KOPT-K1 (cell line): Measurements from ENCODE around the gene NR1H4.
"Not testable (repeated sequence)": the region's sequence is repeated elsewhere in the genome, so short reads cannot be mapped to it uniquely, and the experiment has no call there.

Experiments used
- H3K27ac ChIP-seq: fragments of 200-600 bp; sonication (generic); 2 replicates; pipeline ENCODE4 v1.5.1; 2016; ENCODE audit warnings: antibody characterized with exemption, mild to moderate bottlenecking, low read depth, low read length; ENCODE audit not compliant: poor library complexity, severe bottlenecking
- H3K36me3 ChIP-seq: fragments of 200-600 bp; sonication (generic); 2 replicates; pipeline ENCODE4 v1.5.1; 2017; ENCODE audit warnings: antibody characterized with exemption, mild to moderate bottlenecking, low read length, moderate library complexity; ENCODE audit not compliant: insufficient read depth
- H3K9me3 ChIP-seq: fragments of 200-600 bp; sonication (generic); 2 replicates; pipeline ENCODE4 v1.5.1; 2017; ENCODE audit warnings: antibody characterized with exemption, low read length, mild to moderate bottlenecking; ENCODE audit not compliant: insufficient read depth, poor library complexity, severe bottlenecking

Gene NR1H4

GRCh38 chr12:100489251-100489820 is 15.7 kb downstream of the NR1H4 start:
- no peaks in the 10 kb centered on the region for H3K9me3 ChIP-seq
- no peaks in the 10 kb centered on the region for H3K36me3 ChIP-seq

GRCh38 chr12:100490056-100490455 is 16.4 kb downstream of the NR1H4 start:
- Histone ChIP-seq H3K27ac (no peak overlapping the region), H3K36me3 (no peaks in the 10 kb centered on the region), H3K9me3 (no peaks in the 10 kb centered on the region)

More at GRCh38 chr12:100489251-100489820, 15.7 kb downstream of the NR1H4 start:
- H3K27ac ChIP-seq, result no peak overlapping the region

- no peaks in the 10 kb centered on the region for H3K36me3 ChIP-seq
- no peak overlapping the region for H3K27ac ChIP-seq
- H3K9me3 ChIP-seq, result no peaks in the 10 kb centered on the region
Measured at GRCh38 chr12:100491104-100491503, 17.4 kb downstream of the NR1H4 start.

GRCh38 chr12:100493396-100494012 is 19.8 kb downstream of the NR1H4 start:
- Histone ChIP-seq H3K9me3 (no peaks in the 10 kb centered on the region), H3K27ac (no peak overlapping the region), H3K36me3 (no peaks in the 10 kb centered on the region)

GRCh38 chr12:100494026-100494425 is 20.4 kb downstream of the NR1H4 start:
- no peak overlapping the region for H3K27ac ChIP-seq
- H3K36me3 ChIP-seq, result no peaks in the 10 kb centered on the region
- no peaks in the 10 kb centered on the region for H3K9me3 ChIP-seq

GRCh38 chr12:100494538-100494937 is 20.9 kb downstream of the NR1H4 start:
- Histone ChIP-seq H3K9me3 (no peaks in the 10 kb centered on the region), H3K36me3 (no peaks in the 10 kb centered on the region), H3K27ac (no peak overlapping the region)

GRCh38 chr12:100497105-100497795 is 23.6 kb downstream of the NR1H4 start:
- Histone ChIP-seq H3K9me3 (no peaks in the 10 kb centered on the region), H3K36me3 (no peaks in the 10 kb centered on the region), H3K27ac (no peak overlapping the region)

- Histone ChIP-seq H3K27ac (no peak overlapping the region), H3K9me3 (no peaks in the 10 kb centered on the region), H3K36me3 (no peaks in the 10 kb centered on the region)
Measured at GRCh38 chr12:100498141-100498540, 24.5 kb downstream of the NR1H4 start.

GRCh38 chr12:100499416-100499815 is 25.8 kb downstream of the NR1H4 start:
- no peaks in the 10 kb centered on the region for H3K9me3 ChIP-seq
- no peaks in the 10 kb centered on the region for H3K36me3 ChIP-seq
- H3K27ac ChIP-seq, result no peak overlapping the region

- H3K9me3 ChIP-seq, H3K27ac ChIP-seq, H3K36me3 ChIP-seq: not testable (repeated sequence)
Measured at GRCh38 chr12:100502718-100503117, 29.1 kb downstream of the NR1H4 start.

- no peak overlapping the region for H3K27ac ChIP-seq
- no peaks in the 10 kb centered on the region for H3K9me3 ChIP-seq
- no peaks in the 10 kb centered on the region for H3K36me3 ChIP-seq
Measured at GRCh38 chr12:100503228-100503628, 29.6 kb downstream of the NR1H4 start.

- H3K27ac ChIP-seq, result no peak overlapping the region
Measured at GRCh38 chr12:100504804-100505203, 31.1 kb downstream of the NR1H4 start.

GRCh38 chr12:100508751-100509150 is 35.1 kb downstream of the NR1H4 start:
- Histone ChIP-seq H3K27ac (no peak overlapping the region), H3K9me3 (no peaks in the 10 kb centered on the region), H3K36me3 (no peaks in the 10 kb centered on the region)

More at GRCh38 chr12:100504804-100505203, 31.1 kb downstream of the NR1H4 start:
- Histone ChIP-seq H3K9me3 (no peaks in the 10 kb centered on the region), H3K36me3 (no peaks in the 10 kb centered on the region)

GRCh38 chr12:100512692-100513091 is 39.0 kb downstream of the NR1H4 start:
- Histone ChIP-seq H3K36me3 (no peaks in the 10 kb centered on the region), H3K9me3 (no peaks in the 10 kb centered on the region), H3K27ac (no peak overlapping the region)

GRCh38 chr12:100515968-100516367 is 42.3 kb downstream of the NR1H4 start:
- no peak overlapping the region for H3K27ac ChIP-seq
- H3K36me3 ChIP-seq, result no peaks in the 10 kb centered on the region
- H3K9me3 ChIP-seq, result no peaks in the 10 kb centered on the region

- Histone ChIP-seq H3K27ac (no peak overlapping the region), H3K9me3 (no peaks in the 10 kb centered on the region), H3K36me3 (no peaks in the 10 kb centered on the region)
Measured at GRCh38 chr12:100518376-100518775, 44.7 kb downstream of the NR1H4 start.
